D721Med (cell line): Measurements from ENCODE around the gene WARS2.

Source experiments
- DNase-seq: peaks from one replicate; pipeline ENCODE4 v3.0.0; 2011; ENCODE audit warnings: low spot score; ENCODE audit not compliant: insufficient read length
- FAIRE-seq: peaks from 2 replicates; lab custom pipeline; 2011; peaks lifted over from hg19 to GRCh38; lab: Jason Lieb, UNC
- CTCF ChIP-seq: IDR thresholded peaks from 2 replicates; pipeline ENCODE4 v1.5.1; 2012; ENCODE audit warnings: mild to moderate bottlenecking, control low read depth; ENCODE audit not compliant: insufficient read depth; ENCODE audit errors: missing control alignments

The WARS2 gene

GRCh38 chr1:119084798-119085197 lies 55.7 kb downstream of the WARS2 start:
- FAIRE-seq (no peak), DNase-seq (no peak)
- TF ChIP-seq CTCF: no peak

GRCh38 chr1:119083980-119084379 lies 56.5 kb downstream of the WARS2 start:
- no peak for FAIRE-seq
- TF ChIP-seq CTCF: no peak

GRCh38 chr1:119083479-119083878 lies 57.0 kb downstream of the WARS2 start:
- no peak for TF ChIP-seq CTCF
- no peak for FAIRE-seq

More at GRCh38 chr1:119083980-119084379, 56.5 kb downstream of the WARS2 start:
- no peak for DNase-seq

GRCh38 chr1:119081700-119082099 lies 58.8 kb downstream of the WARS2 start:
- FAIRE-seq (no peak), DNase-seq (no peak)
- no peak for TF ChIP-seq CTCF

More at GRCh38 chr1:119083479-119083878, 57.0 kb downstream of the WARS2 start:
- no peak for DNase-seq

GRCh38 chr1:119081267-119081666 lies 59.2 kb downstream of the WARS2 start:
- TF ChIP-seq CTCF: no peak
- FAIRE-seq (no peak), DNase-seq (no peak)

- no peak for DNase-seq
- no peak for TF ChIP-seq CTCF
- no peak for FAIRE-seq
Observed at GRCh38 chr1:119080586-119080985, 59.9 kb downstream of the WARS2 start.

GRCh38 chr1:119079881-119080280 lies 60.6 kb downstream of the WARS2 start:
- TF ChIP-seq CTCF: no peak
- FAIRE-seq (no peak), DNase-seq (no peak)
